Measurements from ENCODE around the gene ARHGEF26.

The ARHGEF26 gene

GRCh38 chr3:154161806-154162205 is 40.6 kb downstream of the ARHGEF26 start:
- no peak for DNase-seq (ENCODE audit: low read depth)

GRCh38 chr3:154164387-154164786 is 43.2 kb downstream of the ARHGEF26 start:
- DNase-seq (ENCODE audit: low read depth), result no peak

GRCh38 chr3:154168998-154169795 is 48.0 kb downstream of the ARHGEF26 start:
- DNase-seq (ENCODE audit: low read depth), result no peak

- DNase-seq (ENCODE audit: low read depth), result no peak
Observed at GRCh38 chr3:154169796-154170110, 48.6 kb downstream of the ARHGEF26 start.

GRCh38 chr3:154170300-154170699 is 49.1 kb downstream of the ARHGEF26 start:
- DNase-seq (ENCODE audit: low read depth), result no peak

GRCh38 chr3:154175041-154175440 is 53.9 kb downstream of the ARHGEF26 start:
- no peak for DNase-seq (ENCODE audit: low read depth)

GRCh38 chr3:154176036-154176435 is 54.8 kb downstream of the ARHGEF26 start:
- no peak for DNase-seq (ENCODE audit: low read depth)

- DNase-seq (ENCODE audit: low read depth), result no peak
Observed at GRCh38 chr3:154177406-154177805, 56.2 kb downstream of the ARHGEF26 start.

- DNase-seq (ENCODE audit: low read depth), result no peak
Observed at GRCh38 chr3:154178172-154178571, 57.0 kb downstream of the ARHGEF26 start.

GRCh38 chr3:154180836-154181691 is 59.9 kb downstream of the ARHGEF26 start:
- DNase-seq (ENCODE audit: low read depth), result no peak

GRCh38 chr3:154182322-154182922 is 61.2 kb downstream of the ARHGEF26 start:
- DNase-seq (ENCODE audit: low read depth), result no peak

GRCh38 chr3:154182975-154183374 is 61.8 kb downstream of the ARHGEF26 start:
- no peak for DNase-seq (ENCODE audit: low read depth)

- no peak for DNase-seq (ENCODE audit: low read depth)
Observed at GRCh38 chr3:154184582-154184981, 63.4 kb downstream of the ARHGEF26 start.

- no peak for DNase-seq (ENCODE audit: low read depth)
Observed at GRCh38 chr3:154188437-154188836, 67.2 kb downstream of the ARHGEF26 start.

- DNase-seq (ENCODE audit: low read depth), result no peak
Observed at GRCh38 chr3:154188846-154189245, 67.7 kb downstream of the ARHGEF26 start.

- no peak for DNase-seq (ENCODE audit: low read depth)
Observed at GRCh38 chr3:154191520-154191919, 70.3 kb downstream of the ARHGEF26 start.

- no peak for DNase-seq (ENCODE audit: low read depth)
Observed at GRCh38 chr3:154192225-154192624, 71.0 kb downstream of the ARHGEF26 start.

- no peak for DNase-seq (ENCODE audit: low read depth)
Observed at GRCh38 chr3:154193000-154193615, 71.9 kb downstream of the ARHGEF26 start.

GRCh38 chr3:154194877-154195276 is 73.7 kb downstream of the ARHGEF26 start:
- no peak for DNase-seq (ENCODE audit: low read depth)

GRCh38 chr3:154195620-154196356 is 74.6 kb downstream of the ARHGEF26 start:
- DNase-seq (ENCODE audit: low read depth), result no peak

GRCh38 chr3:154197751-154198150 is 76.6 kb downstream of the ARHGEF26 start:
- no peak for DNase-seq (ENCODE audit: low read depth)

GRCh38 chr3:154209499-154209898 is 88.3 kb downstream of the ARHGEF26 start:
- DNase-seq (ENCODE audit: low read depth), result no peak
